IPS-20b (cell line): ENCODE results near the gene RFX6.
"Not testable (repeated sequence)": the region's sequence is repeated elsewhere in the genome, so short reads cannot be mapped to it uniquely, and the experiment has no call there.

Experiments used
- H3K27ac ChIP-seq: one replicate; pipeline ENCODE4 v1.5.1; 2013; ENCODE audit warnings: low read length
- H3K27me3 ChIP-seq: 2 replicates; pipeline ENCODE4 v1.6.1; 2013; ENCODE audit warnings: mild to moderate bottlenecking, low read length, inconsistent platforms; ENCODE audit not compliant: insufficient read depth
- H3K36me3 ChIP-seq: 2 replicates; pipeline ENCODE4 v1.6.1; 2013; ENCODE audit warnings: low read depth, mild to moderate bottlenecking, inconsistent platforms, low read length, moderate library complexity; ENCODE audit not compliant: insufficient read depth
- H3K4me1 ChIP-seq: 2 replicates; pipeline ENCODE4 v1.6.1; 2013; ENCODE audit warnings: mild to moderate bottlenecking, control low read depth, inconsistent platforms, low read length, moderate library complexity; ENCODE audit not compliant: insufficient read depth
- H3K4me3 ChIP-seq: 2 replicates; pipeline ENCODE4 v1.5.1; 2013; ENCODE audit warnings: mild to moderate bottlenecking, low read length, inconsistent platforms
- H3K9ac ChIP-seq: 2 replicates; pipeline ENCODE4 v1.6.1; 2013; ENCODE audit warnings: low read depth, mild to moderate bottlenecking, inconsistent platforms, low read length, moderate library complexity
- H3K9me3 ChIP-seq: 2 replicates; pipeline ENCODE4 v1.6.1; 2013; ENCODE audit warnings: mild to moderate bottlenecking, low read depth, low read length, inconsistent platforms; ENCODE audit not compliant: insufficient read depth

RFX6 gene, protein sequence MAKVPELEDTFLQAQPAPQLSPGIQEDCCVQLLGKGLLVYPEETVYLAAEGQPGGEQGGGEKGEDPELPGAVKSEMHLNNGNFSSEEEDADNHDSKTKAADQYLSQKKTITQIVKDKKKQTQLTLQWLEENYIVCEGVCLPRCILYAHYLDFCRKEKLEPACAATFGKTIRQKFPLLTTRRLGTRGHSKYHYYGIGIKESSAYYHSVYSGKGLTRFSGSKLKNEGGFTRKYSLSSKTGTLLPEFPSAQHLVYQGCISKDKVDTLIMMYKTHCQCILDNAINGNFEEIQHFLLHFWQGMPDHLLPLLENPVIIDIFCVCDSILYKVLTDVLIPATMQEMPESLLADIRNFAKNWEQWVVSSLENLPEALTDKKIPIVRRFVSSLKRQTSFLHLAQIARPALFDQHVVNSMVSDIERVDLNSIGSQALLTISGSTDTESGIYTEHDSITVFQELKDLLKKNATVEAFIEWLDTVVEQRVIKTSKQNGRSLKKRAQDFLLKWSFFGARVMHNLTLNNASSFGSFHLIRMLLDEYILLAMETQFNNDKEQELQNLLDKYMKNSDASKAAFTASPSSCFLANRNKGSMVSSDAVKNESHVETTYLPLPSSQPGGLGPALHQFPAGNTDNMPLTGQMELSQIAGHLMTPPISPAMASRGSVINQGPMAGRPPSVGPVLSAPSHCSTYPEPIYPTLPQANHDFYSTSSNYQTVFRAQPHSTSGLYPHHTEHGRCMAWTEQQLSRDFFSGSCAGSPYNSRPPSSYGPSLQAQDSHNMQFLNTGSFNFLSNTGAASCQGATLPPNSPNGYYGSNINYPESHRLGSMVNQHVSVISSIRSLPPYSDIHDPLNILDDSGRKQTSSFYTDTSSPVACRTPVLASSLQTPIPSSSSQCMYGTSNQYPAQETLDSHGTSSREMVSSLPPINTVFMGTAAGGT

DNA sequence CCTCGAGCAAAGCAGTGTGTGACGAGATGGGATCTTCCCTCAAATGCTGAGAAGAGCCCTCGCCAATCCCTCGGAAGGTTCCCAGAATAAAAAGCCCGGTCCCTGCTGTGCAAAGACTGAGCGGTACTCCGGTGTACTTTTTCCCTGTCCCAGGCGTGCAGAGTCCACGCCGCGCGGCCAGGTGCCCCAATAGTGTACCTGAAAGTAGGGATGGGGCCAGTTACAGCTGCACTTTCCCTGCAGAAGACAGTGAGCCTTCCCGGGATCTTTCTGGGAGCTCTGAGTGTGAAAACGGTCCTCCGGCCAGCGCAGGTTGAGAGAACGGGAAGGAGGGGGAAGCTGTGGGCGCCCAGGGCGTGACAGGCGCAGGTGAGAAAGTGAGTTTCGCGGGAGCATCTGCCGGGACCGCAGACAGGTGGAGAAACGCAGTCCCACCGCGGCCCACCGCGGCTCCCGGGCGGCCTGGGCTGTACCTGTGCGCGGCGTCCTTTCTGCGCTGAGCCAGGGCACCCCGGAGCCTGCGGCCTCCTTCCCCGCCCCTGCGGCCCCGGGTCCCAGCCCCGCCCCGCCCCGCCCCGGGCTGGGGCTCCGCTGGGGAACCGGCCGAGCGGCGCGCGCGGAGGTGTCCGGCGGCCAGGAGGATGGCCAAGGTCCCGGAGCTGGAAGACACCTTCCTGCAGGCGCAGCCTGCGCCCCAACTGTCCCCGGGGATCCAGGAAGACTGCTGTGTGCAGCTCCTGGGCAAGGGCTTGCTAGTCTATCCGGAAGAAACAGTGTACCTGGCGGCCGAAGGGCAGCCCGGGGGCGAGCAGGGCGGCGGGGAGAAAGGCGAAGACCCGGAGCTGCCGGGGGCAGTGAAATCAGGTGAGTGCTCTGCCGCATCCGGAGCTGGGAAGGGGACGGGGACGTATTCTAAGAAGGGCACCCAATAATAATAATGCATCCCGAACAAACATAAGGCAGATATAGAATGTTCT is at the start of gene RFX6:
Gene RFX6 (plus strand): TSS at position 608 of the 977 bp plus-strand sequence. CDS start 34 bp downstream, at position 642.
- H3K27ac ChIP-seq: no peak within 1 kb of the TSS
- no peaks in the 10 kb centered on the region for H3K4me1 ChIP-seq
- no peaks in the 10 kb centered on the region for H3K9me3 ChIP-seq
- no peak within 1 kb of the TSS for H3K9ac ChIP-seq
- peak within 1 kb of the TSS; percentile 73 for H3K4me3 ChIP-seq
- no peaks in the 10 kb centered on the region for H3K36me3 ChIP-seq
- peaks cover 69% of the 10 kb centered on the region for H3K27me3 ChIP-seq

GRCh38 chr6:116827561-116828240 is 49.3 kb upstream of the RFX6 start:
- peaks cover 6% of the 10 kb centered on the region for H3K9me3 ChIP-seq
- peak overlapping the region; percentile 11 for H3K27ac ChIP-seq
- H3K9ac ChIP-seq: peak overlapping the region; percentile 13; the same call in 1 of the 2 replicates
- no peaks in the 10 kb centered on the region for H3K36me3 ChIP-seq
- no peaks in the 10 kb centered on the region for H3K27me3 ChIP-seq
- H3K4me3 ChIP-seq: no peak overlapping the region
- H3K4me1 ChIP-seq: peaks cover 11% of the 10 kb centered on the region; the same call in 1 of the 2 replicates

DNA sequence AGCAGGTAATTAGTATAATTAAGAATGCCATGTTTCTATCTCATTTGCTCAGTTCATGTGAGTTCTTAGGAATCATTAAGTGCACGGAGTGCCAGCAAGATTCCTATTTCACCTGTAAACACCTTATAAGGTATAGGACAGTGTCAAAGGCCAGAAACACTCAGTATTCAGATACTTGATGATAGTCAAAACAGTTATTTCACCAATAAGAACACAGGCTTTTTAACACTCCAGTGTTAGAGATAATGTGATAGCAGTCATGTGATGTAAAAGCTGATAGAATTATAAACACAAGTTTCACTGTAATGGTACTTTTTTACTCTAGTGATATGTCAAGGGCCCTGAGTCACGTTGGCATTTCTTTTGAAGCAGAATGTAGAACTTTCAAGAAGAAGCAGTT is 48.1 kb upstream of the RFX6 start, which contains the start of gene GPRC6A:
Gene GPRC6A (minus strand): TSS at position 101 of the 400 bp plus-strand sequence. CDS start 70 bp downstream, at position 31.
- peak within 1 kb of the TSS; percentile 13; the same call in 1 of the 2 replicates for H3K9ac ChIP-seq
- H3K27ac ChIP-seq: peak within 1 kb of the TSS; percentile 11
- no peaks in the 10 kb centered on the region for H3K36me3 ChIP-seq
- H3K27me3 ChIP-seq: no peaks in the 10 kb centered on the region
- H3K9me3 ChIP-seq: no peaks in the 10 kb centered on the region
- peaks cover 11% of the 10 kb centered on the region; the same call in 1 of the 2 replicates for H3K4me1 ChIP-seq
- no peak within 1 kb of the TSS for H3K4me3 ChIP-seq

DNA sequence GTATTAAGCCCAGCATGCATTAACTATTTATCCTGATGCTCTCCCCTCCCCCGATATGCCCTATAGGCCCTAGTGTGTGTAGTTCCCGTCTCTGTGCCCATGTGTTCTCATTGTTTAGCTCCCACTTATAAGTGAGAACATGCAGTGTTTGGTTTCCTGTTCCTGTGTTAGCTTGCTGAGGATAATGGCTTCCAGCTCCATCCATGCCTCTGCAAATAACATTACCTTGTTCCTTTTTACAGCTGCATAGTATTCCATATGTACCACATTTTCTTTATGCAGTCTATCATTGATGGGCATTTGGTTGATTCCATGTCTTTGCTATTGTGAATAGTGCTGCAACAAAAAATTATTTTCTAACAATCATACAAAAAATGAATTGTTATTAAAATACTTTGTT is 42.5 kb upstream of the RFX6 start:
- not testable (repeated sequence) for H3K4me1 ChIP-seq, H3K27ac ChIP-seq, H3K9ac ChIP-seq, H3K9me3 ChIP-seq, H3K27me3 ChIP-seq, H3K4me3 ChIP-seq, H3K36me3 ChIP-seq

GRCh38 chr6:116836606-116837342 is 40.3 kb upstream of the RFX6 start:
- no peaks in the 10 kb centered on the region for H3K4me1 ChIP-seq
- no peak overlapping the region for H3K9ac ChIP-seq
- H3K9me3 ChIP-seq: no peaks in the 10 kb centered on the region
- no peak overlapping the region for H3K27ac ChIP-seq
- H3K4me3 ChIP-seq: no peak overlapping the region
- H3K36me3 ChIP-seq: no peaks in the 10 kb centered on the region
- no peaks in the 10 kb centered on the region for H3K27me3 ChIP-seq

DNA sequence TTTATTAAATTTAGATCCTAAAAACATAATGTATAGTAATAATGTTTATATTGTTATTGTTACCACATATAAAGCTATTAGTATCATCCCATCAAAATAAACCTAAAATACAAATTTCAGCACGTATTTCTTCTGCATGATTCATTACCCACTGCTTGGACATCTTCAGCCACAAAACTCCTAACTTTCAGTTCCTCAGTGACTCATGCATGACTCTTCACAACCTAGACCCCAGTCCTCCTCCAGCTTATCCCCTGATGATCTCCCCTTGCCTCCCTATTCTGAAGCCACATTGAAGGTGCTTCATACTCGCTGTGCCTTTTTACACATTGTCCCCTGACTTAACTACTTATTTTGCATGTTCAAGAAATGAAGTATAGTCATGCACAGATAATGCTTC is 37.0 kb upstream of the RFX6 start:
- Histone ChIP-seq H3K4me1 (no peaks in the 10 kb centered on the region), H3K27me3 (no peaks in the 10 kb centered on the region), H3K9ac (no peak overlapping the region), H3K4me3 (no peak overlapping the region), H3K36me3 (no peaks in the 10 kb centered on the region), H3K27ac (no peak overlapping the region), H3K9me3 (no peaks in the 10 kb centered on the region)

GRCh38 chr6:116842459-116842858 is 34.6 kb upstream of the RFX6 start:
- Histone ChIP-seq H3K4me1 (no peaks in the 10 kb centered on the region), H3K4me3 (no peak overlapping the region), H3K27me3 (no peaks in the 10 kb centered on the region), H3K9ac (no peak overlapping the region), H3K27ac (no peak overlapping the region), H3K36me3 (no peaks in the 10 kb centered on the region), H3K9me3 (no peaks in the 10 kb centered on the region)

GRCh38 chr6:116847227-116847626 is 29.8 kb upstream of the RFX6 start:
- no peak overlapping the region for H3K9ac ChIP-seq
- H3K4me1 ChIP-seq: no peaks in the 10 kb centered on the region
- H3K4me3 ChIP-seq: no peak overlapping the region
- H3K27ac ChIP-seq: no peak overlapping the region
- no peaks in the 10 kb centered on the region for H3K9me3 ChIP-seq
- H3K27me3 ChIP-seq: no peaks in the 10 kb centered on the region
- H3K36me3 ChIP-seq: no peaks in the 10 kb centered on the region

DNA sequence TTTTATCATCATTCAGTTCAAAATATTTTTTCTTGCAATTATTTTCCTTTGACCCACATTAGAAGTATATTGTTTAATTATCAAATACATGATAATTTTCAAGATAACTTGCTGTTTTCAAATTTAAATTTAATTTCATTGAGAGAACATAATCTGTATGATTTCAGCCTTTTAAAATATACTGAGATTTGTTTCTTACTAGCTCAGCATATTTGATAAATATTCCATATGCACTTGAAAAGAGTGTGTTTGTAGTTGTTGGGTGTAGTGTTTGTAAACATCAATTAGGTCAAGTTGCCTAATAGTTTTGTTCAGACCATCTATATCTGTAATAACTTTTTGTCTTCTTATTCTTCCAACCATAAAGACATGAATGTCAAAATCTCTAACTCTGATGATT is 19.0 kb upstream of the RFX6 start:
- peaks cover 25% of the 10 kb centered on the region for H3K9me3 ChIP-seq
- no peaks in the 10 kb centered on the region for H3K36me3 ChIP-seq
- no peak overlapping the region for H3K4me3 ChIP-seq
- H3K9ac ChIP-seq: no peak overlapping the region
- H3K27me3 ChIP-seq: no peaks in the 10 kb centered on the region
- H3K27ac ChIP-seq: no peak overlapping the region
- H3K4me1 ChIP-seq: no peaks in the 10 kb centered on the region

GRCh38 chr6:116859264-116859663 is 17.8 kb upstream of the RFX6 start:
- H3K4me3 ChIP-seq: no peak overlapping the region
- no peaks in the 10 kb centered on the region for H3K27me3 ChIP-seq
- H3K4me1 ChIP-seq: no peaks in the 10 kb centered on the region
- no peak overlapping the region for H3K27ac ChIP-seq
- H3K9me3 ChIP-seq: peaks cover 25% of the 10 kb centered on the region
- no peak overlapping the region for H3K9ac ChIP-seq
- no peaks in the 10 kb centered on the region for H3K36me3 ChIP-seq
